ENCODE data around the gene FLNB. TPM values are rescaled to one million over a fixed set of nuclear protein-coding genes. Genes with fewer than 3 reads are reported as not detected.

FLNB gene
- total and polyA plus RNA-seq, 2 of the 8 experiments (the other 6 are each of a cell fraction or from before 2014, with no cell fraction given): 72.3 to 118 TPM

- TF ChIP-seq, protein P1, sequence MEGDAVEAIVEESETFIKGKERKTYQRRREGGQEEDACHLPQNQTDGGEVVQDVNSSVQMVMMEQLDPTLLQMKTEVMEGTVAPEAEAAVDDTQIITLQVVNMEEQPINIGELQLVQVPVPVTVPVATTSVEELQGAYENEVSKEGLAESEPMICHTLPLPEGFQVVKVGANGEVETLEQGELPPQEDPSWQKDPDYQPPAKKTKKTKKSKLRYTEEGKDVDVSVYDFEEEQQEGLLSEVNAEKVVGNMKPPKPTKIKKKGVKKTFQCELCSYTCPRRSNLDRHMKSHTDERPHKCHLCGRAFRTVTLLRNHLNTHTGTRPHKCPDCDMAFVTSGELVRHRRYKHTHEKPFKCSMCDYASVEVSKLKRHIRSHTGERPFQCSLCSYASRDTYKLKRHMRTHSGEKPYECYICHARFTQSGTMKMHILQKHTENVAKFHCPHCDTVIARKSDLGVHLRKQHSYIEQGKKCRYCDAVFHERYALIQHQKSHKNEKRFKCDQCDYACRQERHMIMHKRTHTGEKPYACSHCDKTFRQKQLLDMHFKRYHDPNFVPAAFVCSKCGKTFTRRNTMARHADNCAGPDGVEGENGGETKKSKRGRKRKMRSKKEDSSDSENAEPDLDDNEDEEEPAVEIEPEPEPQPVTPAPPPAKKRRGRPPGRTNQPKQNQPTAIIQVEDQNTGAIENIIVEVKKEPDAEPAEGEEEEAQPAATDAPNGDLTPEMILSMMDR (IDR thresholded peaks at IDR 0.05; ENCODE audit: control extremely low read depth in 1 of 3, insufficient read depth in 1 of 3, low read depth in 1 of 3, low read length in 3 of 3): no peak
- no peak for TF ChIP-seq GTF2F1 (IDR thresholded peaks at IDR 0.05; ENCODE audit: borderline replicate concordance, low read depth, low read length)
- no peak for TF ChIP-seq CHD1 (IDR thresholded peaks at IDR 0.05; ENCODE audit: low read depth, low read length)
- TF ChIP-seq EGR1 (IDR thresholded peaks at IDR 0.05; ENCODE audit: borderline replicate concordance, low read depth, low read length): no peak
- TF ChIP-seq TEAD4 (IDR thresholded peaks at IDR 0.05; ENCODE audit: low read depth, low read length): no peak
- TF ChIP-seq SAP30 (IDR thresholded peaks at IDR 0.05; ENCODE audit: insufficient read depth, insufficient replicate concordance, low read length): no peak
These were observed 103.9 kb downstream of the FLNB start (continued) for GRCh38 chr3:58112185-58112535.
